ENCODE data around the gene CORO2B. TPM values are rescaled to one million over a fixed set of nuclear protein-coding genes. Genes with fewer than 3 reads are reported as not detected.

The CORO2B gene
- total RNA-seq, 1 donor from 2014 or later, result 0.12 TPM

DNA sequence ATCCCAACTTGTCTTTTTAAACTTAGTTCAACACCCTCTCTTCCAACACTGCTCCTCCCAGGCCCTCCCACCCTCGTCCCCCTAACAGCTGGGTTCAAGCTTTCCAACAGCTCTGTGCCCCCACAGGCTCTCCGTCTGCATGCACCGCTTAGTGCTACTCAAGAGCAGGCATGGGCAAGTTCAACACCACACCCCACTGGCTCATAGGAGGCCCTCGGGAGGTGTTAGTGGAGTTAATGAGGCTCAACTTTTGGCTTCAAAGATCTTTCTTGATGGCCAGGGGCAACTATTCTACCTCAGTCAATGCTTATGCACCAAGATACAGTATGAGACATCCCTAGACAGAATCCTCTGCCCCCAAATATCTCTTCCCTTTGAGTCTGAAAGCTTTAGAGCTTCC, 127.5 kb downstream of the CORO2B start:
- peak; percentile 81 for ATAC-seq

DNA sequence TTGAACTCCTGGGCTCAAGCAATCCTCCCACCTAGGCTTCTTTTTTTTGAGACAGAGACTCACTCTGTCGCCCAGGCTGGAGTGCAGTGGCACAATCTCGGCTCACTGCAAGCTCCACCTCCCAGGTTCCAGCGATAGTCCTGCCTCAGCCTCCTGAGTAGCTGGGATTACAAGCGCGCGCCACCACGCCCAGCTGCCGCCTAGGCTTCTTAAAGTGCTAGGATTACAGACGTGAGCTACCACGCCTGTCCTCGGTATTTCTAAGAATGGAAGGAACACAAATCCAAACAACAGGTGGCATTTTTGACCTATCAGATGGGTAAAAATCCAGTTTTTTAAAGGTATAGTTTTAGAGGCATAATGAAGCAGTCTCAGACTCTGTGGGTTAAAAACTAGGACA, 128.1 kb downstream of the CORO2B start:
- ATAC-seq, result peak; percentile 49

DNA sequence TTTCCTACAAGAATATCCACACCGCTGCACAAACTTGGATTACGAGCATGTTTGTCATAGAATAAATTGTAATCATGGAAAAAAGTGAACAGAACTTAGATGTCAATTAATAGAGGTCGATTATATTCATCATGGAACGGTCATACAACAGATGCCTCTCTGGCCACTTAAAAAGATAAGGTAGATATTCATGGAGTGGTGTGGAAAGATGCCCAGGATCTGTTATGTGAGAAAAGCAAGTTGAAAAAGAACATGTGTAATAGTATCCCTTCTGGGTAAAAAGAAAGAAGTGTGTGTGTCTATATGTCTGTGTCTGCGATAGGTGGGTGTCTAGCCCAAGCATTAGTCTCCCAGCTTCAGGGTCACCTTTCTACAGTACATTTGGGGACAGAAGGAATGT, 128.6 kb downstream of the CORO2B start:
- ATAC-seq, result no peak

DNA sequence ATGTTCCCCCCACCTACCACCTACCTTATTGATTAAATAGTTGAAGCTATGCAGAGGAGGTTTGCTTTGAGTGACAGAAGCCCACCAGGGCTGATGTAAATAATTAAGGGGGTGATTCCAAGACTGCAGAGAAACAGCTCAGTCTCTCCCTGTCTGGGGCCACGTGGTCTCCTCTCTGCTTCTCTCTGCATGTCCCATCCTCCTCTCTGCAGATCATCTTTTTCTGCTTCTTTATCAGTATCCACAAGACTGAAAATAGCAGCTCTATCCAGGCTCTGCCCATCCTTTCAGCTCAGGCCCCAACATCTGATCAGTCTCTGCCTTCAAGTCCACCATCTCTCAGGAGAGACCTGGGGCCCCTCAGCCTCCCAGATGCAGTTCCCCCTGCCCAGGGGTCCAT, 131.1 kb downstream of the CORO2B start:
- ATAC-seq, result no peak

DNA sequence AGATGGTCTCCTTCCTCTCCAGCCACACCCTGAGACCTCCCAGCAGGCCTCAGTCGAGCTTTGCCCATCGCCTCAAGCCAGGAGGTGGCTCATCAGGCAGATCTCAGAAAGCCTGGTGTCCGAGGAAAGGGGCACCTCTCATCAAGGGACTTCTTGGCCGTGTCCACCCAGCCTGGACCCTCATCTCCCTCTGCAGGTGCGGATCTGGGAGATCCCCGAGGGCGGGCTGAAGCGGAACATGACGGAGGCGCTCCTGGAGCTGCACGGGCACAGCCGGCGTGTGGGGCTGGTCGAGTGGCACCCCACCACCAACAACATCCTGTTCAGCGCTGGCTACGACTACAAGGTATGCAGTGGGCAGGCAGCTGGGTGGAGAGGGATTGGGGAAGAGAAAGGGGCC, 131.7 kb downstream of the CORO2B start:
- no peak for ATAC-seq

DNA sequence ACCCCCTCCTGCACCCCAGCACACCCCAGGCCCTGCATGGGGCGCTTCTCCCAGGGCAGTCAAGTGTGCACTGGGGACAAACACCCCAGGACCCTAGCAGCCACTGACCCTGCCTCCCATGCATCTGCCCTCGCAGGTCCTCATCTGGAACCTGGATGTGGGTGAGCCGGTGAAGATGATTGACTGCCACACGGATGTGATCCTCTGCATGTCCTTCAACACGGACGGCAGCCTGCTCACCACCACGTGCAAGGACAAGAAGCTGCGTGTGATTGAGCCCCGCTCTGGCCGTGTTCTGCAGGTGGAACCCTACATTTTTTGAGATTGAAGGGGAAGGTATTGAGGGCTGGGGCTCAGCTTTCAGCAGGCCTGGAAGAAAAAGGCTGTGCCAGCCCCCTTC, 132.6 kb downstream of the CORO2B start:
- ATAC-seq, result no peak

DNA sequence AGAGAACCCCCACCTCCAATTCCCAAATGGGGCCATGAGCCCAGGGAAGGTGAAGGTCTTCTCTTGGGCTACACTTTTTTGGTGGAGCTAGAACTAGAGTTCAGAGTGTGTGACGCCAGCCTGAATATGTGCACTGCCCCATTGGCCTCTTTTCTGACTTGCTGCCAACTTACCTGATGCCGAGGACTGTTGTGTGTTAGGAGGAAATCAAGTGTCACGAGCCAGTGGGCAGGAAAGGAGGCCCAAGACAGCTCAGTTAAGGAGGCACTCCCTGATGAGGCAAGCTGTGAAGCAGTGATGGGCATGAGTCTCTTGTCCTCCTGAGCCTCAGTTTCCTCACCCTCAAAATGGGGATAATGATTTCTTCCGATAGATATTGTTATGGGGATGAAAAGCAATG, 134.1 kb downstream of the CORO2B start:
- ATAC-seq, result no peak

DNA sequence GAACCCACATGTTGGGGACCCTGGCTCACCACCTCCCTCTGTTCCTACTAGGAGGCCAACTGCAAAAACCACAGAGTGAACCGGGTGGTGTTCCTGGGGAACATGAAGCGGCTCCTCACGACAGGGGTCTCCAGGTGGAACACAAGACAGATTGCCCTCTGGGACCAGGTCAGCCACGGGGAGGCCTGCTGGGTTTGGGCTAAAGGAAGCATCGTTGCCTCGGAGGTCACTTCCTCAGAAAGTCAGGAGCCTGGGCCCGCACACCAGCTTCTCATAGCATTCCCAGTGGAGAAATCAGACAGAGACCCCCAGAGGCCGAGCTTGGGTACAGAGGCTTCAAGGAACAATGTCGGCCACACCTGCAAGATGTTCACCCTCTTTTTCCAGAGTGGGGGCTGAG, 135.1 kb downstream of the CORO2B start:
- ATAC-seq, result no peak

DNA sequence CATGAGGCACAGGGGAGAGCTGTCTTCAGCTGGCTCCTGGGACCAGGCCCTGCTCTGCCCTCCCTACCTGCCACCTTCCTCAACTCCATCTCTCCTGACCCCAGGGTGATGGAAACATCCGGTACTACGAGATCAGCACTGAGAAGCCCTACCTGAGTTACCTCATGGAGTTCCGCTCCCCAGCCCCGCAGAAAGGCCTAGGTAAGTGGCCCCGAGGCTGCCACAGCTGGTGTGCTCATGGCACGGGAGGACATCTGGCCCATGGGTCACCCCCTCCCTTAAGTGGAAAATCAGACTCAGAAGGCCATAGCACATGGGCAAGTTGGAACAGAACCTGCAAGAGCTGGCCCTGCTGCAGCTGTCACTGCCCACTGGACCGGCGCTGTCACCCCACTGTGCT, 136.3 kb downstream of the CORO2B start:
- ATAC-seq, result no peak

DNA sequence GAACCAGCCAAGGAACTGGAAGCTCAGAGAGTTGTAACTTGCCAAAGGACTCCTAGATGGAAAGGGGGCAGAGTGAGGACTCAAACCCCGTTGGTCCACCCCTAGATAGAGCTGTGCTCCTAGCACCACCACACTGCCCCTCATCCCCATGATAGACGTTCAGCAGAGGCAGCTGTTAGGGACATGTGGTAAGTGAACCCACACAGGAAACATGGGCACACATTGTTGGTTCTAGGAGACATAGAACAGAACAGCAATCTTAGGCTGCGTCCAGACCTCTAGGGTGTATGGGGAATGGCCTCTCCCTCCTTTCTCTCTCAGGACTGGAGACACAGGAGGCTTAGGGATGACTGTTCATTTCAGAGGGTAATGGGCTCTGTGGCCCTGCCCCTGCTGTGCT, 139.2 kb downstream of the CORO2B start:
- ATAC-seq, result no peak

DNA sequence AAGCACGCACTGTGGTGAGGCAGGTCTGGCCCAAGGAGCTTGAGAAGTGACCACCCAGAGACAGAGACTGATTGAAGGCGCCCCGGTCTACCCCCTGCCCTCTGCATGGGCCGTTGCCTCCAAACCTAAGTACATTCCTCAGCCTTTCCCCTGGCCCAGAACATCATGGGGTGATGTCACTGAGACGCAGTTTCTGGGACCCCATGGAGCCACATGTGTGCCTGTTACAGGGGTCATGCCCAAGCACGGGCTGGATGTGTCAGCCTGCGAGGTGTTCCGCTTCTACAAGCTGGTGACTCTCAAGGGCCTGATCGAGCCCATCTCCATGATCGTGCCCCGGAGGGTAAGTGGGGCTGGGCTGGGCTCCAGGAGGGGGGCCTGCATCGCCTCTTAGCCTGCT, 139.7 kb downstream of the CORO2B start:
- ATAC-seq, result no peak

DNA sequence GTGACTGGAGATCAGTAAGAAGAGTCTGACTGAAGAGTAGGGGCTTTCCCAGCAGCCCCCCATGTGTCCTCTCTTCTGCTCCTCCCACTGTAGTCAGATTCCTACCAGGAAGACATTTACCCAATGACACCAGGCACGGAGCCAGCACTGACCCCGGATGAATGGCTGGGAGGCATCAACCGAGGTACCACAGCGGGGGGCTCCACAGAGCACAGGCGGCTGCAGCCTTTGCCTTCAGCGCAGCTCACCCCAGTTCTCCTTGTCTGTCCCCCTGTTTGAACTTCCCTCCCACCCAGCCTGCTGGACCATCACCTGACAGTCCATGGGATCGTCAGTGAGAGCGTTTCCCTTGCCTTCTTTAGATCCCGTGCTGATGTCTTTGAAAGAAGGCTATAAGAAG, 140.3 kb downstream of the CORO2B start:
- ATAC-seq, result no peak

DNA sequence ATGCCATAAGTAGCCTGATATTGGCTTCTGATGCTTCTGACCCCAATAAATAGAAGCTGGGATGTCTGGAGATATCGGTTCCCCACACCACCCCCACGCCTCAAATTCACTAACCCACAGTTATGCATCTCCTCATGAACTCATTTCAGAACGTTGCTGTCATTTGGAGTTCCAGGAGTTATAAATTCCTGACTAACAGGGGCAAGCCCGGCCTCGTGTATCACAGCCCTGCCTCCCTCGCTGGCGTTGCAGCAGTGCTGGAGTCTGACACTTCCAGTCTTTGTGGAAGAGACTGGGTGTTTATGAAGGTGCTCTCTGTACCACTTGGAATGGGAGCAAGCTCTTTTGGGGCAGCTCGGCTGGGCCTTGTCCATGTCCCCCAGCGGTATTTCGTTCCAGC, 140.9 kb downstream of the CORO2B start:
- ATAC-seq, result peak; percentile 23

DNA sequence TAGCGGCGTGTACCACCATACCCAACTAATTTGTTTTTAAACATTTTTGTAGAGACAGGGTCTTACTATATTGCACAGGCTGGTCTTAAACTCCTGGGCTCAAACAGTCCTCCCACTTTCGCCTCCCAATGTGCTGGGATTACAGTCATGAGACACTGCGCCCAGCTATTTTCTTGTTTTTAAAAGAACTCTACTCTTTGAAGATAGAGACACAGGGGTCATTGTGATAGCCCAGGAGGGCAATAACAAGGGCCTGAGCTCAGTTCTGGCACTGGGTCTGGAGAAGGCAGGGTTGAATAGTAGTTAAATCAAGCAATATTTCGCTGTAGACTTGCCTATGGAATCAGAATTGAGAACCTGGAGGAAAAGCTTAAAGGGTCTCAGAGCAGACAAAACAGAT, 143.1 kb downstream of the CORO2B start:
- no peak for ATAC-seq

DNA sequence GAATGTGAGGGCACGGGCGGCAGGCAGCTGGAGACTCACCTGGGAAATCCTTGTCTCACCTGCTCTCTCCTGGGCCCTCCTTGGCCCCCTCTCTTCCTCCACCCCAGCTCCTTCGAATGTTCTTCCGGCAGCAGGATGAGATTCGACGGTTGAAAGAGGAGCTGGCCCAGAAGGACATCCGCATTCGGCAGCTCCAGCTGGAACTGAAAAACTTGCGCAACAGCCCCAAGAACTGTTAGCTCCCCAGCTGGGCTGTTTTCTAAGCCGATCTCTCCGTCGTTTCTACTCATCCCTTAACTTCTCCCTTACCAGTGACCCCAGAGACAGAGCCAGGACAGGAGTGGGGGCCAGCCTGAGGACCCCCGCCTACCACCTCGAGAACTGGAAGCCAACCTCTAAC, 146.9 kb downstream of the CORO2B start:
- ATAC-seq, result no peak

DNA sequence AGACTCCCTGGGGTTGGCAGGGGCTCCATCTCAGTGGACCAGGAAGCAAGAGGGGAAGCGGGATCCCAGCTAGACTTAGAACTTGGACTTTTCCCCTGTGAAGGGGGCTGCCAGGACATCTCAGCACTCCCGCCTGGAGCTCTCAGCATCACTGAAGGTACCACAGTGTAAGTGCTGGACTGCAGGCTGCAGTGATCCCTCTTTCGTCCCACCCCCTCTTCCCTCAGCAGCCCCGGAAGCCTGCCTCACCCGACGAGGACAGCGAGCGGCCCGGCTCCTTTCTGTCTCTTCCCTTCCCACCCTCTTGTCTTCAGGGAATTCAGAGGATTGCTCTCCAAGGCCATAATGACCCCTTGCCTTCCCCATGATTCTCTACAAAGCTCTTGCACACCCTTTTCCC, 147.5 kb downstream of the CORO2B start:
- no peak for ATAC-seq

DNA sequence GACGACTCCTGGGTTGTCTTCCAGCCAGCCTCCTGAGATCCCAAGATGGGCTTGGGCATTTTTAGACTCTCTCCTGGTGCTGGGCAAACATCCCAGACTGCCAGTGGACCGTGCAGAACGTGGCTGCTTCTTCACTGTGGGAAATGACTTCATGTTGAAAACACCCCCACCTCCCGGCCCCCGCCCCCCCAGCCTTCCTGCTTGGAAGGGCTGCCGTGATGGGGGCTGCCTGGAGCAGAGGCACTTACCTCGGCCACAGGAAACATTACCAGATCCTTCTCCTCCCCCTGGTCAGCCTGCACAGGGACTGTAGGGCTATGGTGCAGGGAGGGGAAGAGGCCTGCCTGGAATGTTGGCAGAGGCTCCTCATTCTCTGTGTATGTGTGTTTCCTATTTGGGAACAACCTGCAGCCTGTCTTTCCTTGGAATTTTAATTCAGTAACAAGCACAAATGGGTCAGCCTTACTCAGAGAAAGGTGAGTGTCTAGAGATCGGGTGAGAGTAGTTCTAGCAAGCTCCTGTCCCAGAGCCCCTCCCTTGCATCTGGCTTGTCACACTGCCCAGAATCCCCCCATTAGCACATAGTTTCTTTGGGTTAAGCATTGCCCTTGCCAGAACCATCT, 151.1 kb downstream of the CORO2B start:
- peak; percentile 35 for ATAC-seq

DNA sequence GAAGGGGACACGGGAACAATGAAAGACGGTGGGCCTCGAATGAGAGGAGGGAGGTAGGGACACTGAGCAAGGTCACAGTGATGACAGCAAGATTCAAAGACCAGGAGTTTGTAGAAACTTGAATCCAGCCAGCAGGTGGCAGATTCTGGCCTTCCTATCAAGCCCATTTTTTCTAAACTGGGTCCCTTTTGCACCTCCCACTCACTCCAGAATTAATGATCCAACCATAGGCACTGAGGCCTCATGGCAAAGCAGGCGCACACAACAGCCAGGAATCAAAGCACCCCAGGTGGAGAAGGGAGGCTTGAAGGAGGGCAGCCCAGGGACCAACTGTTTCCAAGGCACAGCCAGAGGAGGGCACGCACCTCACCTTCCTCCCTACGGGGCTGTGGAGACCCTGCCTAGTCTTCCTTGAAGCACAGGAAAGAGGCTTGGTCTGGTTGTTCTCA, 151.7 kb downstream of the CORO2B start:
- peak; percentile 38 for ATAC-seq

DNA sequence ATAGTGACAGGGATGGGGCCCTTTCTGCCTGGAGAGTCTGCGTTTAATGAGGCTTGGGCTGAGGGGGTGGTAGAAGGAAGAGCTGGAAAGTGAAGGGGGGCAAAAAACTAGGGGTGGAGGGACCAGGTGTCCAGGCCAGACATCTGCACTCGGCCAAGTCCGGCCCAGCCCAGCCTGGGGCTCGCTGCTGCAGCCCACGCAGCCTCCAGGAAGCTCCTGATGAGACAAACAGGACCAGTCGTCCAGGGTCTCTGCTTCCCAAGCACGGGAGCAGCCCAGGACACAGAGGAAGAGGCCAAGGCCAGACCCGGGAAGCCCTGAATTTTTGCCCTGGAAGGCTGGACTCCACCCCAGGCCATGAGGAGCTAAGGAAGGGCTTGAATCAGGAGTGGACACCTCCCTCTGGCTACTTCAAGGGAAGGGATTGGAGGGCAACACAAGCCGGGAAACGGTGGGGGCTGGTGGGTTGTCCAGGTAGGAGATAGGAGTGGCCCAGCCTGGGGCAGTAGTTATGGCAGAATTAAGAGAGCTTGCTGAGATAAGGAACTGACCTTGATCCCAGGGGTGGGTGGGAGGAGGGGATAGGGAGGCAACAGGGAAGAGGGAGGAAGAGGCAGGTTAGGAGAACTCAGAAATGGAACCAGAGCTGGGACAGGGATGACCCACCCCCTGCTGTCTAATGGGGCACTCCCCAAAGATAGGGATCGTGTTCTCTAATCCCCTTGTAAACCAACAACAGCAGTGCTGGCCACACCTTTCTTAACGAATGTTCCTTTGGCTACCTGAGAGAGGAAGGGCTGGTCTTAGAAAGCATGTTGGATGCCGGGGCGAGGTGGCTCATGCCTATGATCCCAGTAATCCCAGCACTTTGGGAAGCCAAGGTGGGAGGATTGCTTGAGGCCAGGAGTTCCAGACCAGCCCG, 152.4 kb downstream of the CORO2B start:
- ATAC-seq, result no peak

DNA sequence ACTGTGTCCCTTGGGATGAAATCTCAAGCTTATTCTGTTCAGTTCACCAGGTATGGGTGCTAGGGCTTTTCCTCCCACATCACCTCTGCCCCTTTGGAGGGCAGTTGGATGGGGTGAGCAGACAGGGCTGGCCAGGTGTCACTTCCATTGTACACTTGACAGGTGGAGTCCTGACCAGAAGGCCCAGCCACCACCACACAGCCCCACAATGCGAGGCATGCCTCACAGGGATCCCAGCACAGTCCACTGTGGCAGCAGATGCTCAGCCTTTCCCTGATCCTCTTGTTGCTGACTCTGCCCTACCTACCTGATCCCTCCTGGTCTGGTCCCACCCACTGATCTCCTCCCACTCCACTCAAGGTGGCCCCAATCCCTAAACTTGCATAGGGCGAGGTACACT, 153.7 kb downstream of the CORO2B start:
- no peak for ATAC-seq

DNA sequence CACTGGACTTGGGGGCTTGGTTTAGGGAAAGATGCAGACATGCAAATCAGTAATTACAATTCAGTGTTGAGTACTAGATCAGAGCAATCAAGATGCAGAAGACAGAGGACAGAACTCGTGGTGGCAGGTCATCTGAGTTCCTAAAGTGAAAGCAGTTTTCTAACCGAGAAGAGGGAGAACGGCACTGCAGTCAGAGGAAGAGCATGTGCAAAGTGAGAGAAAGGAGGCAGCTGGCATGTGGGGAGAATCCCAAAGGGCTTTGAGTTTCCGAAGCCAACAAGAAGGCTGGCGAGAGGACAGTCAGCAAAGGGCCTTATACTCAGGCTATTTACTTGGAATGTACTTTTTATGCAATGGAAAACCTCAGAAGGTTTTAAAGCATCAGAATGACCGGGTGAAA, 154.9 kb downstream of the CORO2B start:
- ATAC-seq, result no peak

DNA sequence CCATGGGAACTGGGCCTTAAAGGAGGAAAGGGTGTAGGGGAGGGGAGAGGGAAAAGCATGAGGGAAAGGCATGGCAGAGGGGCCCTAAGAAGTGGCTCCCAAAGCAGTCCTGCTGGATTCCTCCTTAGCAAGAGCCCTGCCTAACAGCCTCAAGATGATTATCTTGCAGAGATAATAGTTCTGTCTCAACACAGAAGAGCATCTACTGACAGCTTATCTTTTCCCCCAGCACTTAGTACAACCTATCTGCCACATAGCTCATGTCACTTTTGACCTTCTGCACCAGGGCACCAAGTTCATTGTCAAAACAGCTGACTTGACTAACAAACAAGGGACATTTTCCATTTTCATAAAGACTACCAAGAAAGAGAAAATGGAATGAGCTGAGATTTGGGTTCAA, 155.6 kb downstream of the CORO2B start:
- no peak for ATAC-seq

DNA sequence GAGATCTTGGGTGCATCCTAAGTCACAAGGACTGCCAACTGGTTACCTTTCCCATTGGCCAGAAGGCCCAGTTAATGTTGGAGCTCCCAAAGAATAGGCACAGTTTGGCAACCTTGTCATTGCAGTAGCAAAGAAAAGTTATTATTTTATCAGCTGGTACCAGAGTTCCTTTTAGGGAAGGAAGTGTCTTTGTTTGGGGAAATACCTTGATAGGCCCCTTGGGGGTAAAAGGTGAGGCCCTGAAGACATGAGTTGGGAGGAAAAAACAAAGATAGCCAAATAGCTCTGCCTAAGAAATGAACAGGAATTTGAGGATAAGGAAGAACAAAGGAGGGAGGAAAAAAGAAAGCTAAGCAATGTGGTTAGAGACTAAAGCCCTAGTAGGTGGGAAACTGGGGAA, 156.1 kb downstream of the CORO2B start:
- ATAC-seq, result no peak

DNA sequence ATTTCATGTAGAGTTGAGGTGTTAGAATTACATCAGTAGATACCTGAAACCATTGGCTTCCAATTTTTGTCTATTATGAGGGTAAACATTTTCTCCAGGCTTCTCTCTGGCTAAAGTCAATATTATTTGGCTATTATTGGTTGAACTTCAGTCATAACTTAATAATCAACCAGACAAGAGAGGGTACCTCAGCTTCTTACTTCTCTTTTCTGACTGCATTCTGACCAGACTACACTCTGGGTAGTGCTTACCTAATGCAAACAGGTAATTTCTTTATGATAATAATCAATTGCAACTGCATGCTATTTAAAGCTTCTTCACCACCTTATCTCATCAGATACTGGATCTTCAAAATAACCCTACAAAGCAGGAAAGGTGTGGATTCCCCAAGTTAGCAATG, 156.8 kb downstream of the CORO2B start:
- no peak for ATAC-seq
